HFFc6 (cell line): ENCODE results near the gene RRP9. TPM values are rescaled to one million over a fixed set of nuclear protein-coding genes. Genes with fewer than 3 reads are reported as not detected.
"Not testable (repeated sequence)": the region's sequence is repeated elsewhere in the genome, so short reads cannot be mapped to it uniquely, and the experiment has no call there.

Source experiments
- DNase-seq: peaks from one replicate; pipeline ENCODE4 v3.0.0-alpha.2; 2018
- H3K27ac Mint-ChIP-seq: 2 replicates; pipeline ENCODE4 v1.8.0; 2020; ENCODE audit warnings: mild to moderate bottlenecking, mixed read lengths
- H3K27me3 Mint-ChIP-seq: 2 replicates; pipeline ENCODE4 v1.8.0; 2021; ENCODE audit warnings: mild to moderate bottlenecking, moderate library complexity, mixed read lengths; ENCODE audit not compliant: insufficient read depth
- H3K36me3 Mint-ChIP-seq: 2 replicates; pipeline ENCODE4 v1.8.0; 2021; ENCODE audit warnings: low read depth, mixed read lengths
- H3K4me1 Mint-ChIP-seq: 2 replicates; pipeline ENCODE4 v1.8.0; 2020; ENCODE audit warnings: low read depth, mixed read lengths
- H3K4me3 Mint-ChIP-seq: 2 replicates; pipeline ENCODE4 v1.8.0; 2020; ENCODE audit warnings: mild to moderate bottlenecking, moderate library complexity, mixed read lengths
- H3K9me3 Mint-ChIP-seq: 2 replicates; pipeline ENCODE4 v1.8.0; 2020; ENCODE audit warnings: mild to moderate bottlenecking, mixed read lengths
- total RNA-seq, 6 experiments: library from RNA; stranded (reverse); fragmentation: NEBNext Ultra II Directional; extraction: Animal tissue kit (Norgen Biotek cat#: 25700); gene quantifications; 2 replicates in 1 of 6; 3 replicates in 5 of 6; pipeline ENCODE4 v1.2.3, GENCODE V29; 2021
- TF ChIP-seq, protein P1 (sequence below): fragments of 200-600 bp; sonication (generic); IDR thresholded peaks from 2 replicates; pipeline ENCODE4 v1.5.0; 2021; ENCODE audit warnings: antibody characterized with exemption, mild to moderate bottlenecking

RRP9 gene
- total RNA-seq, 6 experiments from 2014 or later, result 30.0 to 36.6 (median 32.5) TPM

- TF ChIP-seq, protein P1, sequence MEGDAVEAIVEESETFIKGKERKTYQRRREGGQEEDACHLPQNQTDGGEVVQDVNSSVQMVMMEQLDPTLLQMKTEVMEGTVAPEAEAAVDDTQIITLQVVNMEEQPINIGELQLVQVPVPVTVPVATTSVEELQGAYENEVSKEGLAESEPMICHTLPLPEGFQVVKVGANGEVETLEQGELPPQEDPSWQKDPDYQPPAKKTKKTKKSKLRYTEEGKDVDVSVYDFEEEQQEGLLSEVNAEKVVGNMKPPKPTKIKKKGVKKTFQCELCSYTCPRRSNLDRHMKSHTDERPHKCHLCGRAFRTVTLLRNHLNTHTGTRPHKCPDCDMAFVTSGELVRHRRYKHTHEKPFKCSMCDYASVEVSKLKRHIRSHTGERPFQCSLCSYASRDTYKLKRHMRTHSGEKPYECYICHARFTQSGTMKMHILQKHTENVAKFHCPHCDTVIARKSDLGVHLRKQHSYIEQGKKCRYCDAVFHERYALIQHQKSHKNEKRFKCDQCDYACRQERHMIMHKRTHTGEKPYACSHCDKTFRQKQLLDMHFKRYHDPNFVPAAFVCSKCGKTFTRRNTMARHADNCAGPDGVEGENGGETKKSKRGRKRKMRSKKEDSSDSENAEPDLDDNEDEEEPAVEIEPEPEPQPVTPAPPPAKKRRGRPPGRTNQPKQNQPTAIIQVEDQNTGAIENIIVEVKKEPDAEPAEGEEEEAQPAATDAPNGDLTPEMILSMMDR, result no peak
- Mint-ChIP-seq H3K4me3 (no peak overlapping the region), H3K27me3 (peaks cover 2% of the 10 kb centered on the region; the same call in 1 of the 2 replicates), H3K27ac (no peak overlapping the region), H3K4me1 (no peaks in the 10 kb centered on the region), H3K9me3 (no peaks in the 10 kb centered on the region), H3K36me3 (peaks cover 11% of the 10 kb centered on the region; the same call in 1 of the 2 replicates)
- no peak for DNase-seq
These were observed 14.4 kb downstream of the RRP9 start for GRCh38 chr3:51927061-51927977.

DNA sequence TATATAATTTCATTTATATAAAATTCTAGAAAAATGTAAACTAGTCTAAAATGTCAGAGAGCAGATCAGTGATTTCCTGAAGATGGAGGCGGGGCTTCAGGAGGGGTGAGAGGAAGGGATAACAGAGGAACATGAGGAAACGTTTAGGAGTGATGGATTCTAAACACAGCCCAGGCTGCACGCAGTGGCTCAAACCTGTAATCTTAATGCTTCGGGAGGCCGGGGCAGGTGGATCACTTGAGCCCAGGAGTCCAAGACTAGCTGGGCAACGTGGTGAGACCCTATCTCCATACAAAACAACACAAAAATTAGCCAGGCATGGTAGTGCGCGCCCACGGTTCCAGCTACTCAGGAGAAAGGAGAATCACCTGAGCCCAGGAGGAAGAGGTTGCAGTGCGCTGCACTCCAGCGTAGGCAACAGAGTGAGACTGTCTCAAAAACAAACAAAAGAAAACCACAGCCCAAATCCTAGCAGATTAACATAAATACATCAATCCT lies 20.6 kb downstream of the RRP9 start:
- TF ChIP-seq, protein P1, result no peak
- Mint-ChIP-seq H3K27me3 (peaks cover 5% of the 10 kb centered on the region), H3K4me3 (no peak overlapping the region), H3K9me3 (no peaks in the 10 kb centered on the region), H3K27ac (no peak overlapping the region), H3K36me3 (no peaks in the 10 kb centered on the region), H3K4me1 (no peaks in the 10 kb centered on the region)
- no peak for DNase-seq

GRCh38 chr3:51916418-51916817 lies 25.3 kb downstream of the RRP9 start:
- no peak for DNase-seq
- no peak overlapping the region for H3K27ac Mint-ChIP-seq
- H3K36me3 Mint-ChIP-seq, result no peaks in the 10 kb centered on the region
- no peaks in the 10 kb centered on the region for H3K4me1 Mint-ChIP-seq
- TF ChIP-seq, protein P1, result no peak
- H3K4me3 Mint-ChIP-seq, result no peak overlapping the region
- peaks cover 6% of the 10 kb centered on the region for H3K27me3 Mint-ChIP-seq
- H3K9me3 Mint-ChIP-seq, result no peaks in the 10 kb centered on the region

DNA sequence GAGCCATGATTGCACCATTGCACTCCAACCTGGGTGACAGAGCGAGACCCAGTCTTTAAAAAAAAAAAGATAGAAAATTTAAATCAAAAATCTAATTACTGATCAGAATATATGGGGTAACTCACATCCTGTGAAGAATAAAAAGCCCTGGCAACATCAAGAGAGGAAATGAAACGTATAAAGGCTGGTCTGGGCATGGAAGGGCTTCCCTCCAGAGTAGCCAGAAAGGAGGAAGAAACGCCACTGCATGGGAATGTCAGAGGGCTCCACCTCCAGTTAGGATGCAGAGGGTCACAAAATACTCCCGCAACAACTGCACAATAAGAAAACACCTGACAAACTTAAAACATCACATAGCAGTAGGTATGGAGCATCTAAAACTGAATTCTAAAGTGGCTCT lies 33.7 kb downstream of the RRP9 start:
- TF ChIP-seq, protein P1, result no peak
- Mint-ChIP-seq H3K27me3 (peaks cover 10% of the 10 kb centered on the region), H3K27ac (no peak overlapping the region), H3K4me1 (no peaks in the 10 kb centered on the region), H3K9me3 (peaks cover 32% of the 10 kb centered on the region), H3K36me3 (peaks cover 21% of the 10 kb centered on the region), H3K4me3 (no peak overlapping the region)
- DNase-seq, result no peak

DNA sequence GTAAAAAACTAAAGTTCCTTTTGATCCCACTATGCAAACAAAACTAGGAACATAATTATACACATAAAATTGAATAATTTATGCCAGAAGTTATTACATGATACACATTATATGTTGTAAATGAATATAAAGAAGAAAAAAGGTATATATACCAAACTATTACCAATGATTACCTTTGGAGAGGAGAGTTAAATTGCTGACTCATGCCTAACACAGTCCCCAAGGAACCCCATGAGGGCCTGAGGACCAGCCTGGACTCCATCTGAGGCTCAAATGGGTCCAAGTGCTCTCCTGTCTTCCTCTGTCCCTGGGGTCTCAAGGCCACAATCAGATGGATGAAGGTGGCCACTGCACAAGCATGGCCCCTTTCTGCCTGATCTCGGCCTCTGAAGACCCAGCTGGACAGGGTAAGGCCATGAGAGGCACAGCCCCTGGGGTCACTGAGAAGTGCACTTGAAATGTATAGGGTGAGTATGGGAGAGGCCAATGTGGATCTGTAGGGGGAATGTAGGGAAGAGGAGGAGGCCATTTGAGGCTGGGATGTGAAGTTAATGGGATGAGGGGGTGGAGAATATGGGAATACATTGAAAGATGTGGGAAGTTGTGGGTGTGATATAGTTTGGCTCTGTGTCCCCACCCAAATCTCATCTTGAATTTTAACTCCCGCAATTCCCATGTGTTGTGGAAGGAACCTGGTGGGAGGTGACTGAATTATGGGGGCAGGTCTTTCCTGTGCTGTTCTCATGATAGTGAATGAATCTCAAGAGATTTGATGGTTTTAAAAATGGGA lies 37.5 kb downstream of the RRP9 start:
- H3K9me3 Mint-ChIP-seq, result peaks cover 30% of the 10 kb centered on the region
- peaks cover 6% of the 10 kb centered on the region; the same call in 1 of the 2 replicates for H3K4me1 Mint-ChIP-seq
- no peak overlapping the region for H3K4me3 Mint-ChIP-seq
- TF ChIP-seq, protein P1, result no peak
- H3K27ac Mint-ChIP-seq, result no peak overlapping the region
- peaks cover 20% of the 10 kb centered on the region for H3K36me3 Mint-ChIP-seq
- DNase-seq, result no peak
- peaks cover 10% of the 10 kb centered on the region for H3K27me3 Mint-ChIP-seq

GRCh38 chr3:51902361-51902760 lies 39.3 kb downstream of the RRP9 start:
- H3K4me1 Mint-ChIP-seq, H3K4me3 Mint-ChIP-seq, H3K27ac Mint-ChIP-seq, DNase-seq: not testable (repeated sequence)
- peaks cover 17% of the 10 kb centered on the region for H3K9me3 Mint-ChIP-seq
- H3K36me3 Mint-ChIP-seq, result peaks cover 14% of the 10 kb centered on the region
- H3K27me3 Mint-ChIP-seq, result peaks cover 16% of the 10 kb centered on the region

- not testable (repeated sequence) for H3K36me3 Mint-ChIP-seq, H3K9me3 Mint-ChIP-seq, H3K4me1 Mint-ChIP-seq, H3K27ac Mint-ChIP-seq, DNase-seq, H3K4me3 Mint-ChIP-seq
- peaks cover 31% of the 10 kb centered on the region for H3K27me3 Mint-ChIP-seq
These were observed 41.7 kb downstream of the RRP9 start for GRCh38 chr3:51900043-51900442.
